Duodenal mucosa (tissue), 2 donors: Measurements from ENCODE around the gene FAM200A.

Source experiments
- H3K27ac ChIP-seq: one replicate; pipeline ENCODE4 v1.7.0; 2013; ENCODE audit warnings: low read depth, low read length
- H3K27me3 ChIP-seq, 2 donors: one replicate each; pipeline ENCODE4 v1.7.0; 2013; ENCODE audit warnings: low read length in 2 of 2, control low read depth in 1 of 2; ENCODE audit not compliant: insufficient read depth in 2 of 2, control insufficient read depth in 1 of 2
- H3K36me3 ChIP-seq, 2 donors: one replicate each; pipeline ENCODE4 v1.7.0; 2013; ENCODE audit warnings: low read length in 2 of 2, control low read depth in 1 of 2; ENCODE audit not compliant: insufficient read depth in 2 of 2, control insufficient read depth in 1 of 2
- H3K4me1 ChIP-seq, 2 donors: one replicate each; pipeline ENCODE4 v1.7.0; 2013; ENCODE audit warnings: low read length in 2 of 2, control low read depth in 1 of 2; ENCODE audit not compliant: insufficient read depth in 2 of 2, control insufficient read depth in 1 of 2
- H3K4me3 ChIP-seq, 2 donors: one replicate each; pipeline ENCODE4 v1.7.0; 2013; ENCODE audit warnings: low read length in 2 of 2, low read depth in 1 of 2
- H3K9ac ChIP-seq, 2 donors: one replicate each; pipeline ENCODE4 v1.7.0; 2013; ENCODE audit warnings: low read length in 2 of 2, low read depth in 1 of 2
- H3K9me3 ChIP-seq, 2 donors: one replicate each; pipeline ENCODE4 v1.7.0; 2013; ENCODE audit warnings: low read length in 2 of 2, control low read depth in 1 of 2; ENCODE audit not compliant: control insufficient read depth in 1 of 2

The FAM200A gene

GRCh38 chr7:99541212-99541611 lies 10.7 kb downstream of the FAM200A start:
- no peaks in the 10 kb centered on the region for H3K4me1 ChIP-seq
- no peaks in the 10 kb centered on the region for H3K27me3 ChIP-seq
- no peak overlapping the region for H3K9ac ChIP-seq
- peaks cover 17 to 35% of the 10 kb centered on the region in 2 donors for H3K9me3 ChIP-seq
- H3K4me3 ChIP-seq = no peak overlapping the region
- H3K27ac ChIP-seq = no peak overlapping the region
- H3K36me3 ChIP-seq = peaks cover 0 to 3% of the 10 kb centered on the region in 2 donors

GRCh38 chr7:99540542-99540941 lies 11.4 kb downstream of the FAM200A start:
- H3K27ac ChIP-seq = no peak overlapping the region
- H3K27me3 ChIP-seq = no peaks in the 10 kb centered on the region
- peaks cover 0 to 3% of the 10 kb centered on the region in 2 donors for H3K36me3 ChIP-seq
- H3K4me3 ChIP-seq = peak overlapping the region in 1 of 2 donors; percentile 26
- H3K4me1 ChIP-seq = no peaks in the 10 kb centered on the region
- peaks cover 17 to 35% of the 10 kb centered on the region in 2 donors for H3K9me3 ChIP-seq
- H3K9ac ChIP-seq = no peak overlapping the region

- no peak overlapping the region for H3K27ac ChIP-seq
- H3K27me3 ChIP-seq = no peaks in the 10 kb centered on the region
- H3K36me3 ChIP-seq = peaks cover 0 to 3% of the 10 kb centered on the region in 2 donors
- H3K9ac ChIP-seq = no peak overlapping the region
- peaks cover 17 to 35% of the 10 kb centered on the region in 2 donors for H3K9me3 ChIP-seq
- no peaks in the 10 kb centered on the region for H3K4me1 ChIP-seq
- no peak overlapping the region for H3K4me3 ChIP-seq
Observed at GRCh38 chr7:99539213-99539811, 12.6 kb downstream of the FAM200A start.

GRCh38 chr7:99535667-99536066 lies 16.2 kb downstream of the FAM200A start:
- Histone ChIP-seq H3K27me3 (no peaks in the 10 kb centered on the region), H3K9ac (no peak overlapping the region), H3K4me3 (no peak overlapping the region), H3K27ac (no peak overlapping the region), H3K36me3 (peaks cover 18 to 26% of the 10 kb centered on the region in 2 donors), H3K4me1 (no peaks in the 10 kb centered on the region), H3K9me3 (peaks cover 39 to 57% of the 10 kb centered on the region in 2 donors)

GRCh38 chr7:99531354-99531765 lies 20.6 kb downstream of the FAM200A start:
- H3K36me3 ChIP-seq = peaks cover 36 to 52% of the 10 kb centered on the region in 2 donors
- no peaks in the 10 kb centered on the region for H3K4me1 ChIP-seq
- H3K4me3 ChIP-seq = peak overlapping the region; percentile 20 to 21
- no peaks in the 10 kb centered on the region for H3K27me3 ChIP-seq
- no peak overlapping the region for H3K9ac ChIP-seq
- no peak overlapping the region for H3K27ac ChIP-seq
- peaks cover 38 to 41% of the 10 kb centered on the region in 2 donors for H3K9me3 ChIP-seq

GRCh38 chr7:99525713-99526440 lies 26.0 kb downstream of the FAM200A start:
- Histone ChIP-seq H3K27me3 (no peaks in the 10 kb centered on the region), H3K27ac (no peak overlapping the region), H3K9ac (no peak overlapping the region), H3K4me1 (no peaks in the 10 kb centered on the region), H3K9me3 (peaks cover 6 to 10% of the 10 kb centered on the region in 2 donors), H3K36me3 (peaks cover 18 to 48% of the 10 kb centered on the region in 2 donors), H3K4me3 (no peak overlapping the region)

GRCh38 chr7:99521399-99521798 lies 30.5 kb downstream of the FAM200A start:
- no peak overlapping the region for H3K27ac ChIP-seq
- H3K4me3 ChIP-seq = no peak overlapping the region
- H3K27me3 ChIP-seq = no peaks in the 10 kb centered on the region
- no peak overlapping the region for H3K9ac ChIP-seq
- H3K9me3 ChIP-seq = no peaks in the 10 kb centered on the region
- peaks cover 19 to 36% of the 10 kb centered on the region in 2 donors for H3K36me3 ChIP-seq
- H3K4me1 ChIP-seq = no peaks in the 10 kb centered on the region

GRCh38 chr7:99514050-99514449 lies 37.9 kb downstream of the FAM200A start:
- Histone ChIP-seq H3K27me3 (no peaks in the 10 kb centered on the region), H3K27ac (no peak overlapping the region), H3K36me3 (peaks cover 8 to 36% of the 10 kb centered on the region in 2 donors), H3K4me1 (no peaks in the 10 kb centered on the region), H3K9ac (no peak overlapping the region), H3K9me3 (no peaks in the 10 kb centered on the region), H3K4me3 (no peak overlapping the region)

GRCh38 chr7:99505324-99505662 lies 46.6 kb downstream of the FAM200A start:
- no peaks in the 10 kb centered on the region for H3K36me3 ChIP-seq
- no peaks in the 10 kb centered on the region for H3K9me3 ChIP-seq
- H3K27me3 ChIP-seq = no peaks in the 10 kb centered on the region
- peak overlapping the region; percentile 97 for H3K27ac ChIP-seq
- peak overlapping the region; percentile 69 to 93 for H3K9ac ChIP-seq
- H3K4me1 ChIP-seq = peaks cover 14 to 28% of the 10 kb centered on the region in 2 donors
- H3K4me3 ChIP-seq = peak overlapping the region; percentile 88 to 96

GRCh38 chr7:99504603-99505323 lies 47.2 kb downstream of the FAM200A start, which contains the start of gene ZKSCAN5:
ZKSCAN5 (plus strand) TSS chr7:99504662; CDS start chr7:99506045, 1,383 bp downstream.
- Histone ChIP-seq H3K9ac (peak within 1 kb of the TSS; percentile 69 to 93), H3K4me3 (peak within 1 kb of the TSS; percentile 88 to 96), H3K27me3 (no peaks in the 10 kb centered on the region), H3K9me3 (no peaks in the 10 kb centered on the region), H3K36me3 (no peaks in the 10 kb centered on the region), H3K27ac (peak within 1 kb of the TSS; percentile 97), H3K4me1 (peaks cover 14 to 28% of the 10 kb centered on the region in 2 donors)
